Superior temporal gyrus (tissue), 1 donor: Measurements from ENCODE around the gene CEBPE.

Experiments
- DNase-seq: peaks from one replicate; pipeline ENCODE4 v3.0.0-alpha.2; 2016; ENCODE audit errors: extremely low spot score

CEBPE gene

GRCh38 chr14:23076785-23077408 is 42.2 kb downstream of the CEBPE start:
- DNase-seq = peak; percentile 76

GRCh38 chr14:23074906-23075305 is 44.1 kb downstream of the CEBPE start:
- no peak for DNase-seq

GRCh38 chr14:23071921-23072539 is 47.0 kb downstream of the CEBPE start:
- DNase-seq = no peak

GRCh38 chr14:23071244-23071920 is 47.7 kb downstream of the CEBPE start:
- peak; percentile 87 for DNase-seq

- no peak for DNase-seq
Measured at GRCh38 chr14:23070262-23071129, 48.6 kb downstream of the CEBPE start.

- DNase-seq = no peak
Measured at GRCh38 chr14:23069413-23069806, 49.6 kb downstream of the CEBPE start.

- peak; percentile 98 for DNase-seq
Measured at GRCh38 chr14:23068789-23069412, 50.2 kb downstream of the CEBPE start.

GRCh38 chr14:23067847-23068788 is 50.9 kb downstream of the CEBPE start:
- no peak for DNase-seq
